ENCODE data around the gene SELENOP. TPM values are rescaled to one million over a fixed set of nuclear protein-coding genes. Genes with fewer than 3 reads are reported as not detected.

SELENOP gene
- total and polyA plus RNA-seq, 7 donors: 34.3 to 155 (median 96.6) TPM

DNA sequence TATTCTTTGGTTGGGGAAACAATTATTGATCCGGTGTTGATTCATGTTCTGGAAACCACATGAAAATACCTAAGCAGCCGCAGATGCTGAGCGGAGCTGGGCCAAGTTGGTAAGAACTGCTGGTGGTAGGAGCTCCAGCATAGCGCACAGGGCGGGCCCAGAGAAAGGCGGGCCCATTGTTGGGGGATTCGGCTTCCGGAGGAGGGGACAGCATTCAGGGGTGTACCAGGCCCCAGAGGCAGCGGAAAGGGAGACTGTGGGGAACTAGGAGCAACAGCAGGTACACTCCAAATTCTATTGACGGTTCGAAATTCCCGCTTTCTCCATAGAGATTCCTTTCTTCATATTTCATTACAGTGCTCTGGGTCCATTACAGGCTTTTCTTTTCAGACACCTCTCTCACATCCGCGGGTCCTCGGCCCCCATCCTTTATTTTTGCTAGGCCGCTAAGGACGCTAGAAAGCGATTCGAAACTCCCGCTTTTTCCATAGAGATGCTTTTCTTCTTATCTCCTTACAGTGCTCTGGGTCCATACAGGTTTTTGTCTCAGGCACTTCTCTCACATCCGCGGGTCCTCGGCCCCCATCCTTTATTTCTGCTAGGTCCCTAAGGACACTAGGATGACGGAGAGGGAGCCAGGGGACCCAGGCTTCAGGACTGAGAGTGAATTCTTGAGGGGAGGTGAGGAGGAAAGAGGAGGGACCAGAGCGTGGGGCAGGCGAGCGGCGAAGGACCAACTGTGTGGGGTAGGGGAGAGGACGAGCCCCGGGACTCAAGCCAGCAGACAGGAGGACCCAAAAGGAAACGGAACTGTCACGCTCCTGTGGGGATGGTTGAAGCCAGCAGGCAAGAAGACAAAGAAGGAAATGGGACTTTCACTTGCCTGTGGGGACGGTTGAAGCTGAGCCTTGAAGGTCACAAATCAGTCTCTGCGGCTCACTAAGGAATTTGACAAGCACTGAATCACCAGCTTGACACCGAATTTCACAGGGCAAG is 54.8 kb downstream of the SELENOP start, which contains the start of gene CCDC152:
TSS of gene CCDC152 (plus strand) at position 213 of the 996 bp plus-strand sequence. CDS start 2,304 bp downstream, outside the sequence.
- 20 to 22% (median 21%) methylated on average over 35 of the region's 35 CpGs for WGBS, 3 donors
- peaks cover 4% of the 10 kb centered on the region for H3K4me1 ChIP-seq
- peak; percentile 22 to 51 for DNase-seq
- intact Hi-C loops (cut with DNase I): no loop called here
- peak within 1 kb of the TSS; percentile 56 for H3K4me3 ChIP-seq
- TF ChIP-seq, protein P1, sequence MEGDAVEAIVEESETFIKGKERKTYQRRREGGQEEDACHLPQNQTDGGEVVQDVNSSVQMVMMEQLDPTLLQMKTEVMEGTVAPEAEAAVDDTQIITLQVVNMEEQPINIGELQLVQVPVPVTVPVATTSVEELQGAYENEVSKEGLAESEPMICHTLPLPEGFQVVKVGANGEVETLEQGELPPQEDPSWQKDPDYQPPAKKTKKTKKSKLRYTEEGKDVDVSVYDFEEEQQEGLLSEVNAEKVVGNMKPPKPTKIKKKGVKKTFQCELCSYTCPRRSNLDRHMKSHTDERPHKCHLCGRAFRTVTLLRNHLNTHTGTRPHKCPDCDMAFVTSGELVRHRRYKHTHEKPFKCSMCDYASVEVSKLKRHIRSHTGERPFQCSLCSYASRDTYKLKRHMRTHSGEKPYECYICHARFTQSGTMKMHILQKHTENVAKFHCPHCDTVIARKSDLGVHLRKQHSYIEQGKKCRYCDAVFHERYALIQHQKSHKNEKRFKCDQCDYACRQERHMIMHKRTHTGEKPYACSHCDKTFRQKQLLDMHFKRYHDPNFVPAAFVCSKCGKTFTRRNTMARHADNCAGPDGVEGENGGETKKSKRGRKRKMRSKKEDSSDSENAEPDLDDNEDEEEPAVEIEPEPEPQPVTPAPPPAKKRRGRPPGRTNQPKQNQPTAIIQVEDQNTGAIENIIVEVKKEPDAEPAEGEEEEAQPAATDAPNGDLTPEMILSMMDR (IDR thresholded peaks at IDR 0.05): no peak
- H3K36me3 ChIP-seq (ENCODE audit: insufficient read depth in 1 of 2, low read depth in 1 of 2): no peaks in the 10 kb centered on the region
- H3K9me3 ChIP-seq: no peaks in the 10 kb centered on the region
- no peak within 1 kb of the TSS for H3K27ac ChIP-seq
- ATAC-seq: peak in 1 of 4 donors; percentile 27
- H3K27me3 ChIP-seq (ENCODE audit: insufficient read depth in 3 of 3, low read length in 2 of 3): no peaks in the 10 kb centered on the region

DNA sequence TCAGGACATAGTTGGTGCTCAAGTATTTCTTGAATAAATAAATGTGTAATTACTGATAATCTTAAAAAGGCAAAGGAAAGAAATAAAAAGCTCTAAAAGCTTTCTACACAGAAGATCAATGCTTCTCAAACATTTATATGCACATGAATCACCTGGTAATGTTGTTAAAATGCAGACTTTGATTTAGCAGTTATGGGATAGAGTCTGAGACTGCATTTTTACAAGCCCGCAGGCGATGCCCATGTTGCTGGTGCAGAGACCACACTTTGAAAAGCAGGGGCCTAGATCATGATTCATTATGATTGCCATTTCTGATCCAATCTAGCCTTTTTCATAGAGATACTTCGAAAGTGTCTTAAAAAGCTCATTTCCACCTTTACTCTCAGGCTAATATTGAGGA is 58.6 kb downstream of the SELENOP start:
- Histone ChIP-seq H3K4me3 (no peak overlapping the region), H3K36me3 (ENCODE audit: insufficient read depth in 1 of 2, low read depth in 1 of 2) (no peaks in the 10 kb centered on the region), H3K27me3 (ENCODE audit: insufficient read depth in 3 of 3, low read length in 2 of 3) (no peaks in the 10 kb centered on the region), H3K9me3 (no peaks in the 10 kb centered on the region), H3K4me1 (peaks cover 4% of the 10 kb centered on the region), H3K27ac (no peak overlapping the region)
- intact Hi-C loops (cut with DNase I): no loop called here
- DNase-seq (no peak), ATAC-seq (no peak)
- TF ChIP-seq, protein P1 (IDR thresholded peaks at IDR 0.05): no peak
- WGBS, 3 donors: 90 to 94% (median 92%) methylated on average over 3 of the region's 3 CpGs

DNA sequence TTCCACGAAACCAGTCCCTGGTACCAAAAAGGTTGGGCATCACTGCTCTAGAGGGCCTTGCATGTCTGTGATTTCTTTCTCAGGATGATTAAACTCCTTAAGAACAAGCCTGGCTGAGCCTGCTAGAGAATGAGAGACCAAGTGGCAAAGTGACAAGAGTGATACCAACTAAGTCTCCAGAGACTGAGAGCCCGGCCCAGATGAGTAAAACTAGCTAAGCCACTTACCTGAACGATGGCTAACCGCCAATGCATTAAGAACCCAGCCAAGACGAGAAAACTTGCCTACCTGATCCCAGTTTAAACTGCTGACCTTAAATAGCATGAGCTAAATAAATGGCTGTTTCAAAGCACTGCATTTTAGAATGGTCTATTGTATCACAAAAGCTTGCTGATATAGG is 60.6 kb downstream of the SELENOP start:
- Histone ChIP-seq H3K27ac (no peak overlapping the region), H3K4me1 (no peaks in the 10 kb centered on the region), H3K4me3 (no peak overlapping the region), H3K27me3 (ENCODE audit: insufficient read depth in 3 of 3, low read length in 2 of 3) (no peaks in the 10 kb centered on the region), H3K9me3 (no peaks in the 10 kb centered on the region), H3K36me3 (ENCODE audit: insufficient read depth in 1 of 2, low read depth in 1 of 2) (no peaks in the 10 kb centered on the region)
- TF ChIP-seq, protein P1 (IDR thresholded peaks at IDR 0.05): no peak
- intact Hi-C loops (cut with DNase I): no loop called here
- WGBS, 3 donors: 68 to 82% (median 79%) methylated on average over 5 of the region's 5 CpGs
- ATAC-seq: no peak
- DNase-seq: no peak

DNA sequence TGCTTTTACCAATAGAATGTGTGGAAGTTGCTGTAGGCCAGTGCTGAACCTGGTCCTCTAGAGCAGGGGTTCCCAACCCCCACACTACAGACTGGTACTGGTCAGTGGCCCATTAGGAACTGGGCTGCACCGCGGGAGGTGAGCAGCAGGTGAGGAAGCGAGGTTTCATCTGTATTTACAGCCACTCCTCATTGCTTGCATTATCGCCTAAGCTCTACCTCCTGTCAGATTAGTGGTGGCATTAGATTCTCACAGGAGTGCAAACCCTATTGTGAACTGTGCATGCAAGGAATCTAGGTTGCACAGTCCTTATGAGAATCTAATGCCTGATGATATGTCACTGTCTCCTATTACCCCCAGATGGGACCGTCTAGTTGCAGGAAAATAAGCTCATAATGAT is 61.2 kb downstream of the SELENOP start:
- TF ChIP-seq, protein P1 (IDR thresholded peaks at IDR 0.05): no peak
- Histone ChIP-seq H3K4me3 (no peak overlapping the region), H3K9me3 (no peaks in the 10 kb centered on the region), H3K4me1 (no peaks in the 10 kb centered on the region), H3K27me3 (ENCODE audit: insufficient read depth in 3 of 3, low read length in 2 of 3) (no peaks in the 10 kb centered on the region), H3K36me3 (ENCODE audit: insufficient read depth in 1 of 2, low read depth in 1 of 2) (no peaks in the 10 kb centered on the region), H3K27ac (no peak overlapping the region)
- 94 to 97% (median 95%) methylated on average over 5 of the region's 5 CpGs for WGBS, 3 donors
- intact Hi-C loops (cut with DNase I): no loop called here
- no peak for DNase-seq
- ATAC-seq: no peak

Other genes with a start within 250 kb of the SELENOP start
- gene CCDC152, start 55.1 kb downstream of the SELENOP start, total RNA-seq: under 1 TPM; 0.34 to 0.88 (median 0.55) TPM
- gene CCDC152, start 55.1 kb downstream of the SELENOP start, polyA plus RNA-seq: under 1 TPM; 0.21 to 0.60 (median 0.30) TPM
- gene ANXA2R, start 228.4 kb upstream of the SELENOP start, total RNA-seq: 1 to 10 TPM in 1 of 4 donors, under 1 TPM in 3; 0.46 to 1.6 (median 0.78) TPM
- 1 to 10 TPM in 2 of 3 donors, under 1 TPM in 1; 0.66 to 2.7 (median 1.8) TPM for gene ANXA2R, start 228.4 kb upstream of the SELENOP start, polyA plus RNA-seq